Renal cortical epithelial cell (primary cell): ENCODE results near the gene NTRK1. TPM values are rescaled to one million over a fixed set of nuclear protein-coding genes. Genes with fewer than 3 reads are reported as not detected.

Experiments
- DNase-seq: peaks from one replicate; pipeline ENCODE4 v3.0.0-alpha.2; 2011; ENCODE audit warnings: low read depth
- total RNA-seq: library from RNA; depleted of rRNA; stranded (reverse); fragments of >200 nt; gene quantifications from 2 replicates; pipeline ENCODE4 v1.2.3, GENCODE V29; 2014

Gene NTRK1
- total RNA-seq, 1 donor from 2014 or later: not detected

DNA sequence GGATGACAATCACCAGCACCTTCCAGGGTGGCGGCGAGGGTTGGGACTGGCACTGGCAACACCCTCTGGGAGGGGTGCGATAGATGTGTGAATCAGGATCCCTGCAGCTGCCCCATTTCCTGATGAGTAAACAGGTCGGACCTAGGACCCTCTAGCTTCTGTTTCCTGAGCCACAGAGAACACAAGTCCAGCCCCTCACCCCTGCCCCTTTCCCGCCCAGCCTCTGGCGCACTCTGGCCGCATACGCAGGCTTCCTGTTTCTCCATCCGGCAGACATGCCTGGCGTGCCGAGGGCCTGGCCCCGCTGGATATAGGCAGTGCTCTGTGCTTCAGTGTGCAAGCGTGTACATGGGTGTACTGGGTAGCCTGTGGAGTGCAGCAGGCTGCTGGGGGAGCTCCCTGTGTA is 37.5 kb downstream of the NTRK1 start:
- DNase-seq: peak; percentile 32

GRCh38 chr1:156898971-156899664 is 38.5 kb downstream of the NTRK1 start:
- DNase-seq: no peak

GRCh38 chr1:156899956-156900718 is 39.5 kb downstream of the NTRK1 start:
- DNase-seq: no peak

- no peak for DNase-seq
These were observed 40.4 kb downstream of the NTRK1 start for GRCh38 chr1:156900896-156901589.

- no peak for DNase-seq
These were observed 40.9 kb downstream of the NTRK1 start for GRCh38 chr1:156901590-156901900.

GRCh38 chr1:156901966-156902915 is 41.6 kb downstream of the NTRK1 start:
- no peak for DNase-seq

DNA sequence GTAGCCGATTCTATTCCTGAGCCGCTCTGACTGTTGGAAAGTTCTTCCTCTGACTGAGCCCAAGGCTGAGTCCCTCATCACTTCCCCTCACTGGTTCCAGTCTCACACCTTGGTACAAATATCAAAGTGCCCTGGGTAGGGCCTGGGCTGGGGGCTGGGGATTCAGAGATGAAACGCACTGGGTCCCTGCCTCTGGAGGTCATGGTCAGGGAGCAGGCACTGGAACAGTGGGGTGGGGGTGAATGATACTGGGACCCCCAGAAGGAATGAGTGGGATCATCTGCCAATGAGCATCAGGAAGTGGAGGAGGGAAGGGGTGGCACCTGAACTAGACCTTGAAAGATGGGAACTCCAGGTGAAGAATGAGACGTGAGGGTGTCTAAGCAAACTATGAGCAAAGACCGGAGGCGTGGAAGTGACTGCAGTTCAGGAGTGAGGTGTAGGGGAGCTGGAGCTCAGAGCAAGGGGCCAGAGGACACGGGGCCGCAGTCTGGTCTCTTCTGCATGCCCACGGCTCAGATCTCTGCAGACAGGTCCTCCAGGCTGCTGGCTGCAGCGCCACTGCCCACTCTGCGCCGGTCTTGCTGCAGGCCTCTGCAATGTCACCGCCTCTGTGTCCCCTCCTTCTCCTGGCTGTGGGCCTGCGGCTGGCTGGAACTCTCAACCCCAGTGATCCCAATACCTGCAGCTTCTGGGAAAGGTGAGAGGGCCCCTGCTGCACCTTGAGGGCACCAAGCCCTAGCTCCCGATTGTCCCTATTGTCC is 42.8 kb downstream of the NTRK1 start:
- DNase-seq: no peak

GRCh38 chr1:156904187-156904959 is 43.7 kb downstream of the NTRK1 start:
- no peak for DNase-seq

GRCh38 chr1:156905176-156905575 is 44.5 kb downstream of the NTRK1 start:
- DNase-seq: no peak

DNA sequence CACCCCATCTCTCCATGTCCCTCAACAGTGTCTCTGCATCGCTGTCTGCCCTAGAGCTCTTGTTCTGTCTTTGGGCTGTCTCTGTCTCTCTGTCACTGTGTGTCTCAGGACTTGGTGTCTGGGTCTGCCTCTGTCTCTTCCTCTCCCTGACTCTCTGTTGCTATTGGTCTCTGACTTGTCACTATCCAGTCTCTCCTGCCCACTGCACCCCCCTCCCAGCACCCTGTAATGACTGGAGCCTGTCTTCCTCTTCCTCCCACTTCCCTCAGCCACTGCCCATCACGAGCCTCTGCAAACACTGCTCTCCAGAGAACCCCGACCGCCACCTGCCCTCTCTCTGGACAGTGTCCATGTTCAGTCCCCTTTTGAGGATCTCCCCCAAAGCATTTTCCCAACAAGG is 45.0 kb downstream of the NTRK1 start:
- no peak for DNase-seq

DNA sequence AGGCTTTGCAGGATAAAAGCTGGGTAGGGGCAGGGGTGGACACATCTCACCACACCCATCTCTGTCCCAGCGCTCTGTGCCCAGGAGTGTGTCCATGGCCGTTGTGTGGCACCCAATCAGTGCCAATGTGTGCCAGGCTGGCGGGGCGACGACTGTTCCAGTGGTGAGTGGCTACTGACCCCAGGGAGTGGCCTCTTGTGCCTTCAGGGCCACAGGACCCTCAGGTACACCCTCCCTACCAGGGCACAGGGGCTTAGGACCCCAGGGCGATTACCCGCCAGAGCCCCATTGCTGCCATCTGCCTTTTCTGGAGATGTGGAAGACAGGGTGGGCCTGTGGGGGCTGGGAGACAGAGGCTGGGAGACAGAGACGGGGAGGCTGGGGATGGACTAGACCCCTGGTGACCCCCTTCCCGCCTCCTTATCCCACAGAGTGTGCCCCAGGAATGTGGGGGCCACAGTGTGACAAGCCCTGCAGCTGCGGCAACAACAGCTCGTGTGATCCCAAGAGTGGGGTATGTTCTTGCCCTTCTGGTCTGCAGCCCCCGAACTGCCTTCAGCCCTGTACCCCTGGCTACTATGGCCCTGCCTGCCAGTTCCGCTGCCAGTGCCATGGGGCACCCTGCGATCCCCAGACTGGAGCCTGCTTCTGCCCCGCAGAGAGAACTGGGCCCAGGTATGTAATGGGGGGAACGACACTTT is 45.7 kb downstream of the NTRK1 start:
- no peak for DNase-seq

DNA sequence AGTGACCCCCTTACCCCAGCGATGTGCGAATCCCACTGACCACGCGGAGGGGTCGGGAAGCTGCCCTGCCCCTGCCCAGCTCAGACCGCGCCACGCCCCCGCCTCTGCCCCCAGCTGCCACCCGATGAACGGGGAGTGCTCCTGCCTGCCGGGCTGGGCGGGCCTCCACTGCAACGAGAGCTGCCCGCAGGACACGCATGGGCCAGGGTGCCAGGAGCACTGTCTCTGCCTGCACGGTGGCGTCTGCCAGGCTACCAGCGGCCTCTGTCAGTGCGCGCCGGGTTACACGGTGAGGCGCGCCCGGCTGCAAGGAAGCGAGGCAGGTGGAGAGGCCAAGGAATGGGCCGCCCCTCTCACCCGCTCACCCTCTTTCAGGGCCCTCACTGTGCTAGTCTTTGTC is 47.9 kb downstream of the NTRK1 start:
- DNase-seq: no peak

DNA sequence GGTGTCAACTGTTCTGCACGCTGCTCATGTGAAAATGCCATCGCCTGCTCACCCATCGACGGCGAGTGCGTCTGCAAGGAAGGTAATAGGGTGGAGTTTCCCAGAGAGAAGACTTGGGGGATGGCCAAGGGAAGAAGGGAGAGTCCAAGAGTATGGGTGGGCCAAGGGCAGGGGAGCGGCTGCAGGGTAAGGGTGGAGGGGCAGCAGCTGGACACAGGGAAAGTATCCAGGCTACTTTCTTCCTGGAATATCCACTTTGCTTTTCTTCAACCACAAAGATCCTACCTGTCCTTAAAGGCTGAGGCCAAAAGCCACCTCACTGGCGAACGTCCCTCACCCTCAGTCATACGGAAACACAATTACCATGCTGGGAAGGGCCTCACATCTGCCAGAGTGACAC is 48.3 kb downstream of the NTRK1 start:
- DNase-seq: no peak

DNA sequence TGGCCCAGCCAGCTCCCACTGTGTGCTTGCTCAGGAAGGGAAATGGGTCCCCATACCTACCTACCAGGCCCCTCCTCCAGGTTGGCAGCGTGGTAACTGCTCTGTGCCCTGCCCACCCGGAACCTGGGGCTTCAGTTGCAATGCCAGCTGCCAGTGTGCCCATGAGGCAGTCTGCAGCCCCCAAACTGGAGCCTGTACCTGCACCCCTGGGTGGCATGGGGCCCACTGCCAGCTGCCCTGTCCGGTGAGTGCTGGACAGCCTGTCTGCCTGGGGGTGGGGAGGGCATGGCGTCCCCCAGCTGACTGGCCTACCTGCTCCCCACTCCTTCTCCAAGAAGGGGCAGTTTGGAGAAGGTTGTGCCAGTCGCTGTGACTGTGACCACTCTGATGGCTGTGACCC is 49.0 kb downstream of the NTRK1 start:
- DNase-seq: no peak

GRCh38 chr1:156910309-156910782 is 49.7 kb downstream of the NTRK1 start:
- DNase-seq: no peak

- no peak for DNase-seq
These were observed 51.1 kb downstream of the NTRK1 start for GRCh38 chr1:156911577-156912298.

DNA sequence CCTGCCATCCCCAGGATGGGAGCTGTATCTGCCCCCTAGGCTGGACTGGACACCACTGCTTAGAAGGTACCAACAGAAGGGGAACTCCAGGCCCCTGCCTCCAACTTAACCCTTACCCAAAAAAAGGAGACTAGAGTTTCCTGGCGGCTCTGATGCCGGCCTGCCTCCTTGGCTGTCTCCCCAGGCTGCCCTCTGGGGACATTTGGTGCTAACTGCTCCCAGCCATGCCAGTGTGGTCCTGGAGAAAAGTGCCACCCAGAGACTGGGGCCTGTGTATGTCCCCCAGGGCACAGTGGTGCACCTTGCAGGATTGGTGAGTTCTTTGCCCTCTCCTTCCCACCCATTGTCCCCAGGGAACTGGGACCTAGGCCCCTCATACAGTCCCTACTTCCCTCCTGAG is 51.6 kb downstream of the NTRK1 start:
- DNase-seq: no peak

DNA sequence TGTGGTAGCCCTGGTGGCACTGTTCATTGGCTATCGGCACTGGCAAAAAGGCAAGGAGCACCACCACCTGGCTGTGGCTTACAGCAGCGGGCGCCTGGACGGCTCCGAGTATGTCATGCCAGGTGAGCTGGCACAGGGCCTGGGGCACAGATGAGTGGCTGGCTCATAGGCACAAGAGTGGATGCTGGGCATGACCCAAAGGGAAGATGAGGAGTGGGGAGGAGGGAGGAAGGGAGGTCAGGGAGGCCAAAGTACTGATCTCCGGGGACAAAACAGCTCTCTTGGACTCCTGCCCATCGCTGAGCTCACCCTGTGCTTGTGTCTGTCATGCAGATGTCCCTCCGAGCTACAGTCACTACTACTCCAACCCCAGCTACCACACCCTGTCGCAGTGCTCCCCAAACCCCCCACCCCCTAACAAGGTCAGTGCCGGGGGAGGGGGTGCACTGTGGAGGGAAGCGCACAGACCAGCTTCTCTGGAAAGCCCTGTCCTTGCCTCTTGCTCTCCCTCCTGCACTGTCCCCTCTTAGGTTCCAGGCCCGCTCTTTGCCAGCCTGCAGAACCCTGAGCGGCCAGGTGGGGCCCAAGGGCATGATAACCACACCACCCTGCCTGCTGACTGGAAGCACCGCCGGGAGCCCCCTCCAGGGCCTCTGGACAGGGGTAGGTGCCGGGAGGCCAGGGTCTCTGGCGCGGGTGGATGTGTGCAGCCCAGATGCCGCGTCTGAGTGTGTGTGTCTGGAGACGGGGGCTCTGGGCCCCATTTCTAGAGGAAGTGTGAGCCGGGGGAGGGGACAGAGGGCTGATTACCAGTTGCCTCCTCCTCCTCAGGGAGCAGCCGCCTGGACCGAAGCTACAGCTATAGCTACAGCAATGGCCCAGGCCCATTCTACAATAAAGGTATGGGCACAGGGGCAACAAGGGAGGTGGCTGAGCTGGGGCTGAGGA is 52.5 kb downstream of the NTRK1 start:
- no peak for DNase-seq
